HG02870 (cell line): ENCODE data around the gene TBKBP1.
"Not testable (repeated sequence)": the region's sequence is repeated elsewhere in the genome, so short reads cannot be mapped to it uniquely, and the experiment has no call there.

ENCODE experiments used
- ATAC-seq: cut with Tn5 transposase; IDR thresholded peaks from one replicate; pipeline ENCODE4 v1.9.1; 2021; ENCODE audit warnings: mild to moderate bottlenecking, moderate library complexity; ENCODE audit not compliant: unreplicated experiment

The TBKBP1 gene

DNA sequence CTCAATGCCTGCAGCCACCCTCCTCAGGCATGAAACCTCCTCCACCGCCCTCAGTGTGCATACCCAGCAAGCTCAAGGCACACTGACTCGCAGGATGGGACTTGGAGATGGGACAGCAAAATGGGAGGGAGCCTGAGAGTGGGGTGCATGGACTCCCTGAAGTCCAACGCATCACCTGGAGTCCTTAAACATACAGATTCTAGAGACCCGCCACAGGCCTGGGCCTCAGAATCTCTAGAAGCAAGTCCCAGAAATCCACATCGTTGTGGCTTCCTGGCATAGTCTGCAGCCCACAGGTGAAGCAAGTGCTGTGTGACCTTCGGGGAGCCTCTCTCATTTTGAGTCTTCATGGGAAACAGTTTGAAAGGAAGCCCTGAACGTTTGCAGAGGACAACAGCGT is 35.5 kb downstream of the TBKBP1 start:
- no peak for ATAC-seq

DNA sequence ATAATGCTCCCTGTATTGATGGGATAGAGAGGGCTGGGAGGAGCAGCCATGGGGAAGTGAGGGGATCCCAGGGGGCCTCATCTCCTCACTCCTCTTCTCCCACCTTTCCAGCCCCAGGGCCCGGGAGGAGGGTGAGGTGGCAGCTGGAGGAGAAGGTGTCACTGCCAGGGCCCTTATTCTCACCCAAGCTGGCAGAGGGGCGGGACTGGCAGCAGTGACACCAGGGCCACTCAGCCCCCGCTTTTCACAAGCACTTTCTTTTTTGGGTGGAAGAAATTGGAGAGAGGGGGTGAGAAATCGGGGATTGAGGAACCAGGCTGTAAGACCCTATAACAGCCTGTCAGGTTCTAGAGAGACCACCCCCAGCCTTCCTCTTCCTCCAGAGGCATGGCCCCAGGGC is 36.7 kb downstream of the TBKBP1 start:
- no peak for ATAC-seq

DNA sequence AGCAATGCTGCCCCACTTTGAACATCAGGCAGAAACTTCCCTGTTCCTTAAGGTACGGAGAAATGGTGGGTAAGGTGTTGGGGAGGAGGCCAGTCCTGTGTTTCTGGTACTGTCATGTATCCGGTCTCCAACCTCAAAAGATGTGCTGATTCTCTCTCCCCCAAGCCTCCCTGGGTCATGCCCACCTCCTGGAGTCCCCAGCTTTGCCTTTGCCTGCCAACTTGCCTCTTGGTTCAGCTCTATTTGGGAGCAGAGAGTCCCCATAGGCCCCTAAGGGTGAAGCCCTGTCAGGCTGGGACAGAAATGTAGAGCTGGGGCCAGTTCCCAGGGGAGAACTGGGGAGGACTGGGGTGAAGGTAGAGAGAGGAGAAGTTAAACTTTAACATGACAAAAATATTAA is 37.4 kb downstream of the TBKBP1 start:
- ATAC-seq, result no peak

DNA sequence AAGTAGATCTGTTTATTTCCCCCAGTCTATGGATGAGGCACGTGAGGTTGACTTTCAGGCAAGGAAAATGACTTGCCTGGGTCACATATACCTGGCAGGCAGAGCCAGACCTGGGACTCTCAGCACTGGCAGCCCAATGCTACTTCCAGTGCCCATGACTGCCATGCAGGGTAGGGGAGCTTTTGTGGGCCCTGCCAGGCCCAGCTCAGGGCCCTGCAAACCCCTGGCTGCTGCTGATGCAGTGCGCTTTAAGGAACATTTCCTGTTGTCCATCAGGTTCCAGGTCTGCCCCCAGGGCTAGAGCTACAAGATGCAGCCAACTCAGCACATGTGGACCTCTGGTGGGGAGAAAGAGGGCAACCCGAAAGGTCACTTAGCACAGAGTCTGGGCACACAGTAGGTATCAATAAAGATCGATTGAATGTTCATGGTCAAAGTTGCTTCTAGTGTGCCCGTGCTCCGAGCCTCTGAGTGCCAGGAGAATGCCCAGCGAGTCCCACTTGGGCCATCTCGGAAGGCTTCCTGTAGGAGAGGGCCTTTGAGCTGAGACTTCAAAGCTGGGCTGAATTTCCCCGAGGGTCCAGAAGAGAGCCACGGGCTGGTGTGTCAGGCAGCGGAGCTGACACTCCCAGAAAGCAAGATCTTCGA is 38.6 kb downstream of the TBKBP1 start:
- ATAC-seq, result no peak

DNA sequence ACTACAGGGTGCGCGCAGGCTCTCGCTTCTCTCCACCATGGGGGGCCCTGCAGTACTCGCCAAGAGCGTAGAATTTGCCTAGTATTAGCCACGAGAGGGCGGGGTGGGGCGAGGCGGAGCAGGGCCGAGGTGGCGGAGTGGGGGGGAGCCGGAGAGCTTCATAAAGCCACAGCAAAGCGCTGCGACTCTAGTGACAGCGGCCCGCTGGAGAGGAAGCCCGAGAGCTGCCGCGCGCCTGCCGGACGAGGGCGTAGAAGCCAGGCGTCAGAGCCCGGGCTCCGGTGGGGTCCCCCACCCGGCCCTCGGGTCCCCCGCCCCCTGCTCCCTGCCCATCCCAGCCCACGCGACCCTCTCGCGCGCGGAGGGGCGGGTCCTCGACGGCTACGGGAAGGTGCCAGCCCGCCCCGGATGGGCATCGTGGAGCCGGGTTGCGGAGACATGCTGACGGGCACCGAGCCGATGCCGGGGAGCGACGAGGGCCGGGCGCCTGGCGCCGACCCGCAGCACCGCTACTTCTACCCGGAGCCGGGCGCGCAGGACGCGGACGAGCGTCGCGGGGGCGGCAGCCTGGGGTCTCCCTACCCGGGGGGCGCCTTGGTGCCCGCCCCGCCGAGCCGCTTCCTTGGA is 39.2 kb downstream of the TBKBP1 start, which contains the start of gene TBX21:
Gene TBX21, plus strand, starts transcription at position 190 of the 627 bp plus-strand sequence. Its CDS starts 219 bp downstream, at position 409.
- ATAC-seq, result peak; percentile 54

DNA sequence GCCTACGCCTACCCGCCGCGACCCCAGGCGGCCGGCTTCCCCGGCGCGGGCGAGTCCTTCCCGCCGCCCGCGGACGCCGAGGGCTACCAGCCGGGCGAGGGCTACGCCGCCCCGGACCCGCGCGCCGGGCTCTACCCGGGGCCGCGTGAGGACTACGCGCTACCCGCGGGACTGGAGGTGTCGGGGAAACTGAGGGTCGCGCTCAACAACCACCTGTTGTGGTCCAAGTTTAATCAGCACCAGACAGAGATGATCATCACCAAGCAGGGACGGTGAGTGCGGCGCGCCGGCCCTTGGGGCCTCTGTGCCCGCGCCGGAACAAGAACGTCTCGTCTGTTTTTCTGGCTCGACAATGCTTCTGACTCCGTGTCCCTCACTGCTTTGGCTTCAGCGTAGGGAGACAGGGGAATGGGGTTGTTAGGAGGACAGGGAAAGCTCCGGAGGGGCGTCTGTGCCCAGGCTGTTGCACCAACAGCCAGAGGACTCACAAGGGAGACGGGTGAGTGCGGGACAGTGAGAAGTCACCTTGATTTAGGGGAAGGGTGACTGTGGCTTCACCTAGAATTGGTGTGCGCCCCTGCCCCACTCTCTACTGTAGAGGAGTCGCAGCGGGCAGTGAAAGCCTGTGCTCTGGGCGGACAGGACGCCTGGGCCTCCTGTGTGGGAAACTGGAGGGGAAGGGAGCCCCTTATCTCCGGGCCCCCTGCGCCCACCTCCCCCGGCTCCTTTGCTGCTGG is 39.9 kb downstream of the TBKBP1 start:
- ATAC-seq, result peak; percentile 7

DNA sequence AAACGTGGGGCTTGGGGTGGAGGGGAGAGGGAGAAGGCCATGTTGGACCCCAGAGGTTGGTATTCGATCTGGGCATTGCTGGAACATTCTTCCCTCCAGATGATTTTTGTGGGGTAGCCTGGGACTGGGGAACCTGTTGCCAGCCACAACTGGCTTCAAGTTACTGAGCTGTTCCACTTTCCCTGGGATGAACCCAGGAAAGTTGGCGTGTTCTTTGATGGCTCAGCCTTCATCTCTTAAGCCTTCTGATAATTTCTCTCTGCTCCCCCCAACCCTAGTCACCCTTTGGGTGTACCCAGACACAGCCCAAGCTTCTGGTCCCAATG is 41.1 kb downstream of the TBKBP1 start:
- ATAC-seq, result no peak

DNA sequence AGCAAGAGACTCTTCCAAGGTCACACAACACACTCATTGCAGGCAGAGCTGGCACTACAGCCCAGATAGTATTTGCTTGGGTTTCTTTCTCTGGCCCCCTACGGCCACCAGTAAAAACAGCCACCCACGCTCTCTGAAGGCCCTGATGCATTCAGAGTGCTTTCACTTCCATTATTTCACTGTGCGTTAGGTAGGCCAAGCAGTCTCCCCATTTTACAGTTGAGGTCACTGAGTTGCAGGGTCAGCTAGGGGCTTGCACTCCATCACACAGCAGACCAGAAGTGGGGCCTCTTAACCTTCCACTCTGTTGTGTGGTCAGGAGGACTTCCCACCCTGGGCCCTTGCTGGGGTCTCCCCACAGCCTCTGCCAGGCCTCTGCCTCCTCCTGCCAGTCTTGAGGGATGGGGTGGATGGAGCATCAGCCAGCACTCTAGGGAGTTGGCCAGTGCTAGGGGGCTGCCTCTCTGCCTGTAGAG is 41.6 kb downstream of the TBKBP1 start:
- peak; percentile 55 for ATAC-seq

DNA sequence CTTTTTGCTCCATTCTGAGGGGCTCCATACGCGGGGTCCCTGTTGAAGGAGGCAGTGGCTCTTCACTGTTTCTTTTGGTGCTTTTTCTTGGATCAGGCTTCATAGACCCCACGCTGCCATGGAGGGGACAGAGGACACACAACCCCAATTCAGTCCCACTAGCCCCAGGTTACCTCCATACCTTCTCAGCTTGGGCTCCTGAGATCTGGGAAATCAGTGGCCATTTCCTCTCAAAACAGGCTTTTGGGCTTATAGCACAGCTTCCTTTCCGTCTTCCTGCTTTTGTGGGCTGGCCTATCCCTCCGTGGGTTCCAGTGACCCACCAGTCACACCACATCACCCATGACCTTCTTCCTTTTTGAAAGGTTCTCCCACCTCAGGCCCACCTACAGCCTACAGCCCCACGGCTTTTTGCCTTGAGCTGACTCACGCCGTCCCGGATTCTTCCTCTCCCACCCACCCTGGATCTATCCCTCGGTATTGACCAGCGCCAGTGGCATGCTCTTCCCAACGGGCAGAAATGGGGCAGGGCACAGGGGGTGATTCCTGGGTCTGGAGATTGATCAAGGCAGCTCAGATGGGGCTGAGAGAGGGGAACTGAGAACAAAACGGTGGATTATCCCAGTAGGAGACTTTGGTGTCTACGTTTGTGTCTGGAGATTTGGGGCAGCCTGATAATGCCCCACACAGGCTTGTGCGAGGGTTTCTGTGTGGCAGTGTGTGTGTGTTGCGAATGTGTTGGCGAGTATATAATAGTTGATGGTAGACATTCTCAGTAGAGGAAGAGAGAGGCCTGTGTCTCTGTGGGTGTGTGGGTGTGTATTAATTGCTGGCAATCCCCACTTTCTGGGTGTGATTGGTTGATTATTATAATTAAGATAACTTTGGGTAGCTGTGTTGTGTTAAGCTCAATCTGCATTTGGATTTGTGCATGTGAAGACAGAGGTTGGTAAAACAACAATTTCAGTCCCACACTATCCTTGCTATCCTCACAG is 42.8 kb downstream of the TBKBP1 start:
- no peak for ATAC-seq

DNA sequence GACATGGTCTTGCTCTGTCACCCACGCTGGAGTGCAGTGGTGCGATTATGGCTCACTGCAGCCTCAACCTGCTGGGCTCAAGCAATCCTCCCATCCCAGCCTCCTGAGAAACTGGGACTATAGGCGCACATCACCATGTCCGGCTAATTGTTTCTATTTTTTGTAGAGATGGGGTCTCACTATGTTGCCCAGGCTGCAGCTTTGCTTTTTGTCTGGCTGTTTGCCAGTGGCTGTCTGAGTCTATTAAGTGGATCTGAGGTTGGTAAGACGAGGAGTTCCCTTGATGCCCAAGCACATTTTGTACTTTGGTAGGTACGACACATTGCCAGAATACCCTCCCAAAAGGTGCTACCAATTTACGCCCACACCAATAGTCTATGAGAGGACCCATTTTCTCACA is 44.2 kb downstream of the TBKBP1 start:
- no peak for ATAC-seq

DNA sequence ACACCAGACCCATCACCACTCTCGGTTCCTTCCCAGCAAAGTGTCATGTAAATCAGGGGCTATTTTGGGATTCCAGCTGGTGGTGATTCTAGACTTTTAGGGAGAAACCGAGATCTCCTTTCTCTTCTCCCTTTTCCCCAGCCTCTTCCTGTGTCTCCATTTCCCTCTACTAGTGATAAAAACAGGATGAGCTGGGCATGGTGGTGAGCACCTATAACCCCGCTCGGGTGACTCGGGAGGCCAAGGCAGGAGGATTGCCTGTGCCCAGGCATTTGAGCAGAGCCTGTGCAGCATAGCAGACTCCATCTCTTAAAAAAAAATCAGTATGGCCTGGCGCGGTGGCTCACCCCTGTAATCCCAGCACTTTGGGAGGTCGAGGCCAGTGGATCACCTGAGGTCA is 45.2 kb downstream of the TBKBP1 start:
- no peak for ATAC-seq

DNA sequence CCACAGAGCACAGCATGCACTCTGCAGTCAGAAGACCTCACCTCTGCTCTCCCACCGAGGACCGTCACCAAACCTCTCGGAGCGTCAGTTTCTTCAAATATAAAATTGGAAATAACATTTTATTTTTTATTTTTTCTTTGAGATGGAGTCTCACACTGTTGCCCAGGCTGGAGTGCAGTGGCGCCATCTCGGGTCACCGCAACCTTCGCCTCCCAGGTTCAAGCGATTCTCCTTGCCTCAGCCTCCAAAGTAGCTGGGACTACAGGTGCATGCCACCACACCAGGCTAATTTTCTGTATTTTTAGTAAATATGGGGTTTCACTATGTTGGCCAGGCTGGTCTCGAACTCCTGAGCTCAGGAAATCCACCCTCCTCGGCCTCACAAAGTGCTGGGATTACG is 46.0 kb downstream of the TBKBP1 start:
- ATAC-seq, result not testable (repeated sequence)

DNA sequence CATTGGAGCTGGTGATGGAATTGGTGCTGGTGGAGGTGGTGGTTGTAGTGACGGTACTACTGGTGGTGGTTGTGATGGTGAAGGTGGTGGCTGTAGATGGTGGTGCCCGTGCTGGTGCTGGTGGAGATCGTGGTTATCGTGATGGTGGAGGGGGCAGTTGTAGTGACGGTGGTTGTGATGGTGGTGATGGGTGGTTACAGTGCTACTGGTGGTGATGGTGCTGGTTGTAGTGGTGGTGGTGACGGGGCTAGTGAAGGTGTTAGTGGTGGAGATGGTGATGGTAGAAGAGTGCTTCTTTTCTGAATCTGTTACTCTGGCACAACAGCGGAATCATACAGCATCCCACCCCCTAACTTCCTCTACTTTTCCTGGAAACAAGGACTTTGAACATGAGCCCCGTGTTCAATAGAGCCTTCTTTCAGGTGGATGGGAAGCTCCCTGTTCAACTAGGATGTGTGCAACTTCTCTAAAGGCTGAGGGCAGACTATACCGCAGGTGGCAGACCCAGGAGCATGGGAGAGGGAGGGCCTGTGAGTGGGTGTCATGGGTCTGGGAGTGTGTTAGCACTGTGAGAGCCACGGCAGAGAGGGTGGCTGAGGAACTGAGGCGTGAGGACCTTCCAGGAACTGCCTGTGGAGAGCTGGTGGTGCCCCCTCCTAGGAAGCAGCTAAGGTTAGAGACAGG is 47.3 kb downstream of the TBKBP1 start:
- ATAC-seq, result no peak

DNA sequence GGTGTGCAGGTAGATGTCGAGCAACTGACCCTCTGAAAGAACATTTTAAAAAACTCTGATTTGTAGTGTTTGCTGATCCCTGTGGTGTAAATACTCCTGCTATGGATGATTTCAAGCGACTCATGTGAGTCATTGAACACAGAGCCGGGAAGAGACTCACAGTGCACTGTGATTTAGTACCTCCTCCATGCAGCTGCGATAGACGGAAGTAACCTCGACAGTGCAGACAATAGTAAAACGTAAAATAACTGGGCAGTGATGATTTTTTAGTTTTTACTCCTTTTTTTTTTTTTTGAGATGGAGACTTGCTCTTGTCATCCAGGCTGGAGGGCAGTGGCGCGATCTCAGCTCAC is 47.8 kb downstream of the TBKBP1 start:
- no peak for ATAC-seq

DNA sequence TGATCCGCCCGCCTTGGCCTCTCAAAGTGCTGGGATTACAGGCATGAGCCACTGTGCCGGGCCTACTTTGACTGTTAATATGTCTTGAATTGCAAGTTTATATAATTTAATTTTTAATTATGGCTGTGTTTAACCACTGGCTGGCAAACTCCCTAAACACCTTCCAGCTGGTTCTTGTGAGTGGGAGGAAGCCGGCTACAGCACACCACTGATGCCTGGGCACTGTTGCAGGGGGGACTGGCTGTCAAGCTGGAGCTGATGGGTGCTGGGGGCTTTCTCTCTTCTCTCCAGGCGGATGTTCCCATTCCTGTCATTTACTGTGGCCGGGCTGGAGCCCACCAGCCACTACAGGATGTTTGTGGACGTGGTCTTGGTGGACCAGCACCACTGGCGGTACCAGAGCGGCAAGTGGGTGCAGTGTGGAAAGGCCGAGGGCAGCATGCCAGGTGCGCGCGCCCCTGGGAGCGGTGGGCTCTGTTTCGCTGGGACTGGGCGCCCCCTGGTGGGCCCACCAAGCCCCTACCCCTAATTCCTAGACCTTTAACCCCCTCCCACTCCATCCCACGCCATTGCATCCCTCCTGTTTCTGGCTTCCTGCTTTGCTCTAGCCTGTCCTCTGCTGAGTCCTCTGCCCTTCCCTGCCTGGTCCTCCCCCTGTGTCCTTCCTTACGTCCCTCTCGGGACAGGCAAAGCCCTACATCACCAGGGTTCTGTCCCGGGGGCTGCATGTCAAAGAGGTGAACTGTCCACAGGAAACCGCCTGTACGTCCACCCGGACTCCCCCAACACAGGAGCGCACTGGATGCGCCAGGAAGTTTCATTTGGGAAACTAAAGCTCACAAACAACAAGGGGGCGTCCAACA is 48.6 kb downstream of the TBKBP1 start:
- no peak for ATAC-seq

DNA sequence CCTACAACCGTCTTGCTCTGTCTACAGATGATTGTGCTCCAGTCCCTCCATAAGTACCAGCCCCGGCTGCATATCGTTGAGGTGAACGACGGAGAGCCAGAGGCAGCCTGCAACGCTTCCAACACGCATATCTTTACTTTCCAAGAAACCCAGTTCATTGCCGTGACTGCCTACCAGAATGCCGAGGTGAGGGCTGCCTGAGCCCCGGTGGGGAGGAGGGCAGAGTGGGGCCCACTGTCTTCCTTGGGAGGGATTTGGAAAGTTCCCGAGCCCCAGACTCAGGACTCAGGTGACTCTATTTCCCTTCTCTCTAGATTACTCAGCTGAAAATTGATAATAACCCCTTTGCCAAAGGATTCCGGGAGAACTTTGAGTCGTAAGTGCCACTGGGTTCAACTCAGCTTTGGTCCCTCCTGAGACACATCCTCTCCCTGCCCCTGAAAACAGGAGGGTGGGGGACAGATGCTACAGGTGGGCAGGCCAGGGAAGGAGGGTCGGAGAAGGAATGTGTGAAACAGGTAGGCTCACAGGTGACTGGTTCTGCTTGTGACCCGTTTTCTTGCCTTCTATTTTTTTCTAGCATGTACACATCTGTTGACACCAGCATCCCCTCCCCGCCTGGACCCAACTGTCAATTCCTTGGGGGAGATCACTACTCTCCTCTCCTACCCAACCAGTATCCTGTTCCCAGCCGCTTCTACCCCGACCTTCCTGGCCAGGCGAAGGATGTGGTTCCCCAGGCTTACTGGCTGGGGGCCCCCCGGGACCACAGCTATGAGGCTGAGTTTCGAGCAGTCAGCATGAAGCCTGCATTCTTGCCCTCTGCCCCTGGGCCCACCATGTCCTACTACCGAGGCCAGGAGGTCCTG is 50.4 kb downstream of the TBKBP1 start:
- ATAC-seq, result no peak

DNA sequence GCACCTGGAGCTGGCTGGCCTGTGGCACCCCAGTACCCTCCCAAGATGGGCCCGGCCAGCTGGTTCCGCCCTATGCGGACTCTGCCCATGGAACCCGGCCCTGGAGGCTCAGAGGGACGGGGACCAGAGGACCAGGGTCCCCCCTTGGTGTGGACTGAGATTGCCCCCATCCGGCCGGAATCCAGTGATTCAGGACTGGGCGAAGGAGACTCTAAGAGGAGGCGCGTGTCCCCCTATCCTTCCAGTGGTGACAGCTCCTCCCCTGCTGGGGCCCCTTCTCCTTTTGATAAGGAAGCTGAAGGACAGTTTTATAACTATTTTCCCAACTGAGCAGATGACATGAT is 51.0 kb downstream of the TBKBP1 start:
- ATAC-seq, result no peak

DNA sequence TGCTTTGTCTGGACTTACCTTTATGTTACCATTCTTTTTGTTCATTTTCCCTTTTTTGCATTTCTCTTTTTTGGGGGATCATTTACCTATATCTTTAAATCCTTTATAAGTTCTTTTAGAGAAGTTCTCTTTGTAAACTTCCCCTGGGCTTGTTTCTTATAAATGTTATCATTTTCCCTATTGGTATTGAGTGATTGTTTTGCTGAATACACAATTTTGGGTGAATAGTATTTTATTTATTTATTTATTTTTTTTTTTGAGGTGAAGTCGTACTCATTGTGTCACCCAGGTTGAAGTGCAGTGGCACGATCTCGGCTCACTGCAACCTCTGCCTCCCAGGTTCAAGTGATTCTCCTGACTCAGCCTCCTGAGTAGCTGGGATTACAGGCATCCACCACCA is 57.5 kb downstream of the TBKBP1 start:
- ATAC-seq, result no peak

DNA sequence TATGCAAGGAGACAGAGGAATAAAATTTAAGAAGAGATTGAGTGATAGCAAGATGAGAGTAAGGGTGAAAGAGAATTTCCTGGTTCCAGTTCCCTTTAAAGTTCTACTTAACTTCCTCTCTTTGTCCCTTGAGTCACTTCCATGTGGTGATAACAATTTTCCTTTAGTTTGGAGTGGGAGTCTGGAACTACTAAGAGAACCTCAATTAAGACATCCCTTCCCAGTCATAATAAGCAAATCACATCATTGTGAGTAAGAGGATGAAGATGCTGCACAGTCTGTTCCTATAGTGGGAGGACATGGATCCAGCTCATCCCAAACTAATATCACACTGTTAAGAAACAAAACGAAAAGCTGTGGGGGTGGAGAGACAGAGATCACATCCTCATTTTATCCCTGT is 63.4 kb downstream of the TBKBP1 start:
- ATAC-seq, result no peak
